Suprapubic skin (tissue), 4 donors: ENCODE data around the gene COL28A1. TPM values are rescaled to one million over a fixed set of nuclear protein-coding genes. Genes with fewer than 3 reads are reported as not detected.

ENCODE experiments used
- DNase-seq, 2 donors: peaks; one replicate each; pipeline ENCODE4 v3.0.0-alpha.2; 2019; ENCODE audit warnings: low spot score in 2 of 2
- H3K27ac ChIP-seq: fragments of 200-600 bp; sonication (generic); one replicate; pipeline ENCODE4 v1.5.1; 2019
- H3K27me3 ChIP-seq: fragments of 200-600 bp; sonication (generic); one replicate; pipeline ENCODE4 v1.5.1; 2019
- H3K36me3 ChIP-seq: fragments of 200-600 bp; sonication (generic); one replicate; pipeline ENCODE4 v1.5.1; 2019
- H3K4me1 ChIP-seq: fragments of 200-600 bp; sonication (generic); one replicate; pipeline ENCODE4 v1.5.1; 2019
- H3K4me3 ChIP-seq: fragments of 200-600 bp; sonication (generic); one replicate; pipeline ENCODE4 v1.5.1; 2019; ENCODE audit warnings: mild to moderate bottlenecking
- H3K9me3 ChIP-seq: fragments of 200-600 bp; sonication (generic); one replicate; pipeline ENCODE4 v1.5.1; 2019
- EP300 ChIP-seq: sonication (generic); formaldehyde crosslinking; IDR thresholded peaks from one replicate; pipeline ENCODE4 v1.6.1; 2017; ENCODE audit warnings: antibody characterized with exemption
- POLR2A ChIP-seq, 2 donors: fragments of 450-650 bp; IDR thresholded peaks; one replicate each; pipeline ENCODE4 v1.6.1; 2017; ENCODE audit warnings: antibody characterized with exemption in 2 of 2, mild to moderate bottlenecking in 2 of 2, moderate library complexity in 2 of 2
- POLR2AphosphoS5 ChIP-seq, 3 donors: sonication (generic); formaldehyde crosslinking; IDR thresholded peaks; one replicate each; pipeline ENCODE4 v1.6.1; 2017; ENCODE audit warnings: antibody characterized with exemption in 3 of 3
- WGBS: methylation state at CpG from one replicate; pipeline ENCODE4 v1.1.5; 2018; 5-methylcytosine and 5-hydroxymethylcytosine counted together
- total RNA-seq, 4 donors: library from RNA; depleted of rRNA; stranded (reverse); fragments of >200 nt; gene quantifications; one replicate each; pipeline ENCODE4 v1.1.0, GENCODE V29; 2016
- TF ChIP-seq, protein P1 (sequence below), 2 donors: fragments of 200-600 bp in 1 of 2; fragments of 450-650 bp in 1 of 2; sonication (generic) in 1 of 2; IDR thresholded peaks; one replicate each; pipeline ENCODE4 v1.5.1; 2016 to 2019; ENCODE audit warnings: antibody characterized with exemption in 2 of 2, mild to moderate bottlenecking in 1 of 2, moderate library complexity in 1 of 2

COL28A1 gene
- total RNA-seq, 4 donors from 2014 or later = 0.85 to 2.9 (median 2.0) TPM

DNA sequence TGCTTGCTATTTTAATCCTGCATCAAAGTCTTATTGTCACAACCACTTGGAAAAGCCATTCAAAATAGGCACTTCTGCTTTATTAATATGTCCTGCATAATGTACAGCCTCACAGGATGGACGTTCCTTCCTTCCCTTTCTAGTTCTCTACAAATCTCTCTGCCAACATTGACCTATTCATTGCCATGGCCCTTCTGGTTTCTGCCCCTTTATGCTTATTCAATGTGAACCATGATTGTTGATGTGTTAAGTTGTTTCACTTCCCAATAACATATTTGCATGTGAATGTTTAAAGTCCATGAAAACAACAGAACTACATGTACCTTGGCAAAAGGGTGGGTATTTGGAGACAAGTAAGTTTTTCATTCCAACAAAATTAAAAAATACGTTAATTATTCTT lies 45.7 kb downstream of the COL28A1 start:
- TF ChIP-seq POLR2A (IDR thresholded peaks at IDR 0.05) = no peak
- TF ChIP-seq POLR2AphosphoS5 (IDR thresholded peaks at IDR 0.05) = no peak
- no peak for TF ChIP-seq EP300
- TF ChIP-seq, protein P1, sequence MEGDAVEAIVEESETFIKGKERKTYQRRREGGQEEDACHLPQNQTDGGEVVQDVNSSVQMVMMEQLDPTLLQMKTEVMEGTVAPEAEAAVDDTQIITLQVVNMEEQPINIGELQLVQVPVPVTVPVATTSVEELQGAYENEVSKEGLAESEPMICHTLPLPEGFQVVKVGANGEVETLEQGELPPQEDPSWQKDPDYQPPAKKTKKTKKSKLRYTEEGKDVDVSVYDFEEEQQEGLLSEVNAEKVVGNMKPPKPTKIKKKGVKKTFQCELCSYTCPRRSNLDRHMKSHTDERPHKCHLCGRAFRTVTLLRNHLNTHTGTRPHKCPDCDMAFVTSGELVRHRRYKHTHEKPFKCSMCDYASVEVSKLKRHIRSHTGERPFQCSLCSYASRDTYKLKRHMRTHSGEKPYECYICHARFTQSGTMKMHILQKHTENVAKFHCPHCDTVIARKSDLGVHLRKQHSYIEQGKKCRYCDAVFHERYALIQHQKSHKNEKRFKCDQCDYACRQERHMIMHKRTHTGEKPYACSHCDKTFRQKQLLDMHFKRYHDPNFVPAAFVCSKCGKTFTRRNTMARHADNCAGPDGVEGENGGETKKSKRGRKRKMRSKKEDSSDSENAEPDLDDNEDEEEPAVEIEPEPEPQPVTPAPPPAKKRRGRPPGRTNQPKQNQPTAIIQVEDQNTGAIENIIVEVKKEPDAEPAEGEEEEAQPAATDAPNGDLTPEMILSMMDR (IDR thresholded peaks at IDR 0.05) = no peak
- Histone ChIP-seq H3K9me3 (peaks cover 7% of the 10 kb centered on the region), H3K4me1 (peaks cover 13% of the 10 kb centered on the region), H3K36me3 (no peaks in the 10 kb centered on the region), H3K4me3 (no peak overlapping the region), H3K27me3 (no peaks in the 10 kb centered on the region), H3K27ac (peak overlapping the region; percentile 25)
- WGBS = 66% methylated on average over 2 of the region's 2 CpGs
- DNase-seq = no peak

DNA sequence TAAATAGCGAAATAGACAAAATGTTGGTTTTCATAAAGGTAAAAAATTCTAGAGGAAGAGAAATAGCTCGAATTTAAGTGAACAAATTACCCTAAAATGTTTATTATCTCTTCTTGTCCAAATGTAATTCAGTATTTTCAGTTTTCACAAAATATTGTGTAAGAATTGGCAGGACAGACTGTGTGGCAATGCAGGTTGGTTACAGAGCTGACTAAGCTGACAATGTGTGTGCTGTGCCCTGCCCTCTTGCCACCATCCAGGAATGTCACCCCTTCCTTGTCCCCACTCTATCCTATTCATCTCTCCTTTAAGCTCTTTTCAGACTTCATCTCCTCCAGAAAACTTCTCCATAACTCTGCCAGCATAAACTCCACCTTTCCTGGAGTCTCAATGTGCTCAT lies 46.1 kb downstream of the COL28A1 start:
- no peak for DNase-seq
- WGBS = 70% methylated on average over 2 of the region's 2 CpGs
- Histone ChIP-seq H3K27me3 (no peaks in the 10 kb centered on the region), H3K36me3 (no peaks in the 10 kb centered on the region), H3K9me3 (peaks cover 7% of the 10 kb centered on the region), H3K27ac (peak overlapping the region; percentile 25), H3K4me1 (peaks cover 13% of the 10 kb centered on the region), H3K4me3 (no peak overlapping the region)
- TF ChIP-seq, protein P1 (IDR thresholded peaks at IDR 0.05) = no peak
- TF ChIP-seq POLR2A (IDR thresholded peaks at IDR 0.05) (no peak), POLR2AphosphoS5 (IDR thresholded peaks at IDR 0.05) (no peak), EP300 (no peak)

DNA sequence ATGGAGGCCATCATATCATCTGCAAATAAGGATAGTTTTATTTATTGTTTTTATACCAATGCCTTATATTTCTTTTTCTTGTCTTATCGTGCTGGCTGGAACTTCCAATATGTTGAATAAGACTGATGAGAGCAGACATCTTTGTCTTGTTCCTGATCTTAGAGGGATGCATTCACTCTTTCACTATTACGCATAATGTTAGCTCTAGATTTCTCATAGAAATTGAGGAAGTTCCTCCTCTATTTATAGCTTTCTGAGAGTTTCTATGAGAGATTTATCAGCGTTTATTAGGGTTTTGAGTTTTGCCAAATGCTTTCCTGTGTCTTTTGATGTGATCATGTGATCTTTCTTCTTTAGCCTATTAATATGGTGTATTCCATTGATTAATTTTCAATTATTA lies 49.3 kb downstream of the COL28A1 start:
- Histone ChIP-seq H3K27ac (no peak overlapping the region), H3K36me3 (no peaks in the 10 kb centered on the region), H3K27me3 (no peaks in the 10 kb centered on the region), H3K4me3 (no peak overlapping the region), H3K4me1 (peaks cover 10% of the 10 kb centered on the region), H3K9me3 (peaks cover 13% of the 10 kb centered on the region)
- TF ChIP-seq EP300 (no peak), POLR2AphosphoS5 (IDR thresholded peaks at IDR 0.05) (no peak), POLR2A (IDR thresholded peaks at IDR 0.05) (no peak)
- TF ChIP-seq, protein P1 (IDR thresholded peaks at IDR 0.05) = no peak
- DNase-seq = no peak
- 92% methylated on average over 3 of the region's 3 CpGs for WGBS

DNA sequence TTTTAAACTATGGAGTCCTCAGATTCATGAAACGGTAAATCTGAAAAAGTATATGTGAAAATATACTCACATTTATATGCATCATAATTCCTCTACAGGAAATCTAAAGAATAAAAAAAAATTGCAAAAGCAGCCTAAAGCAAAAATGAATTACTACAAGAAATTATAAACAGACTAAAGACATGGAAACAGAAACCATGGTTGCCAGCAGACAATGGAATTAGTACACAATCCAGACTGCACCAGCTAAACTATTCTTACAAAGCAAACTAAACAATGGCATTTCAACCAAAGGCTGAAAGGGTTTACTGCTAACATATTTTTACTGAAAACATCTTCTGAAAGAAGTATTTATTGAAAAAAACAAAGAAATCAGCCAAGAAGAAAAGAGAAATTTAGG lies 51.6 kb downstream of the COL28A1 start:
- TF ChIP-seq POLR2AphosphoS5 (IDR thresholded peaks at IDR 0.05) (no peak), EP300 (no peak), POLR2A (IDR thresholded peaks at IDR 0.05) (no peak)
- TF ChIP-seq, protein P1 (IDR thresholded peaks at IDR 0.05) = no peak
- no peaks in the 10 kb centered on the region for H3K27me3 ChIP-seq
- H3K27ac ChIP-seq = no peak overlapping the region
- WGBS = 100% methylated on average over 1 of the region's 1 CpG
- H3K36me3 ChIP-seq = no peaks in the 10 kb centered on the region
- no peak for DNase-seq
- no peaks in the 10 kb centered on the region for H3K4me1 ChIP-seq
- peaks cover 13% of the 10 kb centered on the region for H3K9me3 ChIP-seq
- no peak overlapping the region for H3K4me3 ChIP-seq

DNA sequence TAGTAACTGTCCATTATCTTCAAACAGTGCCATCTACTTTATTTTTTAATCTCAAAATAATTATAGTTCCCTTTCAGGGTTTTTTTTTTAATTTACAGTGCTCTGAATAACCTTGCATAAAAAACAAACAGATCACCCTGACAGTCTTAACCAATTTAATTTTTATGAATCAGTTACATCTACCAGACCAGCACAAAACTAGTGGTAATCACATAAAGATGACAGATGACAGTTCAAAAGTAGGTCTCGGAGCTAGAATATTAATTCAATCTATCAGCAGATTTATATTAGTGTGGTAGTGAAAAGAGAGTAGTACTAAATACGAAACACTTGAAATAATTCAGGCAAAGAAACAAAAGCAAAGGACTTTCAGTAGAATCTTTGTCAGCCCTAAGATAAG lies 53.9 kb downstream of the COL28A1 start:
- no peak overlapping the region for H3K27ac ChIP-seq
- no peaks in the 10 kb centered on the region for H3K27me3 ChIP-seq
- H3K9me3 ChIP-seq = peaks cover 13% of the 10 kb centered on the region
- WGBS = 98% methylated on average over 2 of the region's 2 CpGs
- no peaks in the 10 kb centered on the region for H3K4me1 ChIP-seq
- TF ChIP-seq POLR2A (IDR thresholded peaks at IDR 0.05) (no peak), POLR2AphosphoS5 (IDR thresholded peaks at IDR 0.05) (no peak), EP300 (no peak)
- TF ChIP-seq, protein P1 (IDR thresholded peaks at IDR 0.05) = no peak
- no peak overlapping the region for H3K4me3 ChIP-seq
- no peaks in the 10 kb centered on the region for H3K36me3 ChIP-seq
- DNase-seq = no peak
